NOMO-1 treated with DMSO at 0.1 percent for 48 hours (cell line): ENCODE data around the gene TMA7.
"Not testable (repeated sequence)": the region's sequence is repeated elsewhere in the genome, so short reads cannot be mapped to it uniquely, and the experiment has no call there.

Source experiments
- DNase-seq: peaks from one replicate; lab custom pipeline; 2025; ENCODE audit not compliant: unreplicated experiment; lab: John Stamatoyannopoulos, UW

The TMA7 gene

DNA sequence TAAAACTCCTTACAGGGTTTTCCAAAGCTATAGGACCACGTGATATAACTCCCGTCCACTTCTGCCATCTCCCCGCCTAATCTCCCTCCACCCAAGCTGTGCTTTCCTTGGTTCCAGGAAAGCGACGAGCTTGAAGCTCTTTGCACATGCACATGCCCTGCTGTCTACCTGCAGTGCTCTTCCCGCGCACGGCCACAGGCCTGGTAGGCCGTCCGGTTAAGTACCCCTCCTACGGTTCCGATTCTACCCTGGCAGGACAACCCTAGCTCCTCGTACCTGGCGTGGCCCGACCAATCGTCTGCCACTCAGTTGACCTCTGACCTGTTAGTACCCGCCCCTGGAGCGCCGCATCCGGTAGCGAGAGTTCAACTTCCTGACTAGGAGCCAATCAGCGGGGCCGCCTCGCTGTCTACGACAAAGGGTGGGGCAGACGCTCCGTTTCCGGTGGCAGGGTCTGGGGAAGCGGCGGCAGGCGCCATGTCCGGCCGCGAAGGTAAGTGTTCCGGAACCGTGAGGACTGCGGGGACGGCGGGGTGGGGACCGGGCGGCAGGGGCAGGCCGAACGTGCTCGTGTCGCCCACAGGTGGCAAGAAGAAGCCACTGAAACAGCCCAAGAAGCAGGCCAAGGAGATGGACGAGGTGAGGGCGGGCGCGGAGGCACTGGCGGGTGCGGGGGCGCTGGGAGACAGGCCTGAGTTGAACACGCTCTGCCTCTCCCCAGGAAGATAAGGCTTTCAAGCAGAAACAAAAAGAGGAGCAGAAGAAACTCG lies at the start of gene TMA7, which contains the start of gene CCDC51:
Gene TMA7 (plus strand): TSS at position 438 of the 770 bp plus-strand sequence. CDS start 40 bp downstream, at position 478.
Gene CCDC51 (minus strand): TSS at position 300 of the 770 bp plus-strand sequence. CDS start 4,991 bp downstream, outside the sequence.
- peak; percentile 99 for DNase-seq

DNA sequence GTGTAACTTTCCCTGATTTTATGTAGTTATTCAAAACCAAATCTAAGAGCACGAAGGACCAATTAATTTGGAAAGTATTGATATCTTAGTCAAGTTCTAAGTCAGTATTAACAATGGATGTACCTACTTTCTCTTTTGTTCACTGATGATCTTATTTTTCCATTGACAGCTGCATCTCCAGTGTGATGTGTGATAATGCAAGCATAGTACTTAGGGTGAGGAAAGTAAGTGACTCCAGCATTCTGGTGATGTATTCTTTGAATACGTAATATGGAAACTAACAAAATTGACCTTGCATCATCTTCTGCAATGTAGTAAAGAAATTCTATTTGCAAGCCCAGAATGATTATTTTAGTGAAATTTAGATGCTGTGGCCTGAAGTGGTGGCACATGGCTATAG lies 45.7 kb upstream of the TMA7 start:
- DNase-seq: no peak

DNA sequence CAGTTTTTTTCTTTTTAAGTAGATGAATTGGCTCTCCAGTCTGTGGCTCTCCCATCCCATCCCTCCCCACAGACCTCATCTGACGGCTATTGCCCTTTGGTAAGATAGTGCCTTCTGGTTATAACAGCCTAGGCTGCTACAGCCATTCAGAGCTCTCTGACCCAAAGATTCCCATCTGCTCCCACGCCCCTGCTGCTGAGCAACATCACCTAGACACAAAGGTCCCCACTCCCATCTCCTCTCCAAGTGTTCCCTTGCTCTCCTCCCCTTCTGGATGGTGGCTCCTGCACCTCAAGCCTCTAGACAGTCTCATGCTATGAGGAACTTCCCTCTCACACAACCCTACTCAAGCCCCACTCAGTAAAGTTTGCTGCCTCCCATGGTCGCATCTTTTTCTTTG lies 44.3 kb upstream of the TMA7 start:
- no peak for DNase-seq

DNA sequence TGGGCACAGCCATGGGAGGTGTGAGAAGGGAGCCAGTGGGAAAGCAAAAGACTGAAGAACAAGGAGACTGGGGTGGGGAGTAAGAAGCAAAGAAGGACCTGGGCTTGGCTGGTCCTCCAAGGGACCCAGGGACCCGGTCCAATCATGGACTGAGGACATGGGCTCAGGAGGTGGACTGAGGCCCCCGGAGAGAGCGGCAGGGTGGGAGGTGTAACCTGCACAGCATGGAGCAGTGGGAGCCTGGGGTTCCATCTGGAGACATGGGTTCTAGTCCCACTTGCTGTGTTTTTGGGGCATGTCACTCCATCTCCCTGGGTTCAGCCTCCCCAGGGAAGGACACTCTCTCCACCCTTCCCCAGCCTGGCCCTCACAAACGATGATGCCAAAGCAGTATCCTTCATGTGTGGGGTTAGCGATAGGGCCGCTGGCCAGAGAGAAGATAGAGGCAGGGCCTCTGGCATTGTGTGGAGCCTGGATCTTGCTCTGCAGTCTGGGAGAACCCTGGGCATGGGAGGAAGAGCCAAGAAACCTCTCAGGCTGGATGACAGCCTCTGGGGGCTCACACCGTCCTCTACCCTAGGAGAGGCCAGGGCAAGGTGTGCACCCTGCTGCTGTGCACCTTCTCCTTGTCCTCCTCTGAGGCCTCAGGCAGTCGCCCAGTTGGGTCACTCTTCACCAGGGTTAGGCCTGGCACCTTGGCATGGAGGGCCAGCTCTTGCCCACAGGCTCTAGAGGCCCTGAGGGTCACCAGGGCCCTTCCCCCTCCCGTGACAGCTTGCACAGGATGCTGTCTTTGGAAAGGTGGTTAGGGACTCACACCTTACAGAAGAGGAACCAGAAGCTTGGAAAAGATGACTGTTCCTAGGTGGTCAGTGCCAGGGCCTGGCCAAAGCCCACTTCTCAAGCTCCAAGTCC lies 42.0 kb upstream of the TMA7 start:
- no peak for DNase-seq

DNA sequence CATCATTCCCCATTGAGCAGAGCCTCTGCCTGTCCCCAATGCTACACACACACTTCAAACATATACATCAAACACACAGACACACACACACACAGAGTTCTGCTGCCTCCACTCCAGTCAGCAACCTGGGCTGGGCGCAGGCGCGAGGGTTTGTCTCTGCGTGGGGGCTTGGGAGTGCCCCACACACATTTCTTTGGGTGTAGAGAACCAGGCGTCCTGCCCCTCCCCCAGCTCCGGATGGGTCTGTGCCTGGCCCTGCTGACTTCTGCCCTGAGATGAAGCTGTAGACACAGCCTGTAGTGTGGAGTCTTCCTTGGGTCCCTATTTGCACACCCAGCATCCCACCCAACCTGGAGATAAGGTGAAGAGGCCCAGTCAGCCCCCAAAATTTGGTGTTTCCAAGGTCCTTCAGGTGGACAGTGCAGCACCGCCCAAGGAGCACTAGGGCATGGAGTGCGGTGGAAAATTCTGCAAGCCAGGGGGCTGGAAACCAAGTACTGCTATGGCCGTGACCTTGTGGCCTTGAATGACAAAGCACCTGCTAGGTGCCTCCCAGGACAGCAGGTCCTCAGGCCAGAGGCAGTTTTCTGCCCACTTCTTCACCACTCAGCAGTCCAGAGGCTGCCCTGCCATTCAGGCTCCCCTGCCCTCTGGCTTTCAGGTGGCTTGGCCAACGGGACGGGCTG lies 41.2 kb upstream of the TMA7 start:
- DNase-seq: no peak

DNA sequence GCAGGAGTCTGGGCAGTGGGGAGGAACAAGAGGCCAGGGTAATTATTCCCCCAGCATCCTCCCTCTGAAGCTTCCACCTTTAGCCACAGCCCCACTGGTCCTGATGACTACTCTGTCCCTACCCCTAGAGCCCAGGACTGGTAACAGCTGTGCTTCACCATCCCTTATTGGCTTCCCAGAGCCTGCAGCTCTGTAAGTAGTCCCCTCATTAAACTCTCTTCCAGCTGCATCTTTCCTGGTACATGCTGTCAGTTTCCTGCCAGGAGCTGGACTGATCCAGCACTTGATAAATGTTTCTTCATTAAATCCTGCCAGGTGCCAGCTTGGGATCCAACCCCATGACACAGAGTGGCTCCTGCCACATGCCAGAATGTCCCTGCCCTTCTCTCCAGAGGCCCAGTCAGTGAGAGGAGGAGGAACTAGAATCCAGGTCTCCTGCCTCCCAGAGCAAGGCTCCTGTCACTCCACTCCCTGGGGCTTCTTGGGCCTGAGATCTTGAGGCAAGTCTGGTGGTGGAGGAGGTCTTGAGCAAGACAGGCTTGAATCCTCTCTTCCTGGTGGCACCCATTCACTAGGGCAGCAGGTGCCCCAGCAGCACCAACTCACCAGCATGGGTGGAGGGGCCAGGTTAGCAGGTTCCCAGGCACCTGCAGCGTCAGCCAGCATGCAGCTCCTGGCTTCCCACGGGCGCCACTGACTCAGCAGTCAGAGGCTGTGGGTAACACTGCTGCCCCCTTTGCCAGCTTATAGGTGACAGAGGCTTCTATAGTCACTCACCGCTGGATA lies 40.5 kb upstream of the TMA7 start:
- no peak for DNase-seq

DNA sequence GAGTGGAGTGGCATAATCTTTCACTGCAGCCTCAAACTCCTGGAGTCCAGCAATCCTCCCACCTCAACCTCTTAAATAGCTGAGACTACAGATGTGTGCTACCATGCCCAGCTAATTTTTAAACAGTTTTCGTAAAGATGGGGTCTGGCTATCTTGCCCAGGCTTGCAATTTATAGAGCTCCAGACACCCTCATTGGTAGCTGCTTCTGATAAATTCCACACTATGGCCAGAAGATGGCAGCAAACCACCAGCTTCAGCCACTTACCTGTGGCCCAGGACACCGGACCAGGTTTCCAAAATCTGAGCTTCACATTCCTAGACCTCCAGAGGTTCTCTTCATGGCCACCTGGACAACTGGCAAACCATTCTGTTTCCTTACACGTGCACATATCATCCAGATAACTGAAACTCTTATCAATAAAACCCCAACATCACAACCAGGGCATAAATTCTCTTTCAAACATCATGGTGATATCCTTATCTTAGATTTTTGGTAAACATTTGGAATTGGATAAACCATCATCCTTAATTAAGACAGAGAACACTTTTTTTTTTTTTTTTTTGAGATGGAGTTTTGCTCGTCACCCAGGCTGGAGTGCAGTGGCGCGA lies 39.1 kb upstream of the TMA7 start:
- peak; percentile 43 for DNase-seq

DNA sequence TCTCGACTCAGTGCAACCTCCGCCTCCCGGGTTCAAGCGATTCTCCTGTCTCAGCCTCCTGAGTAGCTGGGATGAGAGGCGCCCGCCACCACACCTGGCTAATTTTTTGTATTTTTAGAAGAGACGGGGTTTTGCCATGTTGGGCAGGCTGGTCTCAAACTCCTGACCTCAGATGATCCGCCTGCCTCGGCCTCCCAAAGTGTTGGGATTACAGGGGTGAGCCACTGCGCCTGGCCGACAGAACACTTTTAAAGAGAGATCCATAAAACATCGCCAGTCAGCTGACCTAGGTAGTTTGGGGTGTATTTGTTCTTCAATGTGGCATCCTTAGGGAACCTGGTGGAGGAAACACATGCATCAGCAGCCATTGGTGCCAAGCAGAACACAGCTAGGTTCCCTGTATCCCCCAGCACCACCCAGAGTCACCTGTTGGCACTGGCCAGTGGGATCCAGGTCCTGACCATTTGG lies 38.6 kb upstream of the TMA7 start:
- DNase-seq: not testable (repeated sequence)

DNA sequence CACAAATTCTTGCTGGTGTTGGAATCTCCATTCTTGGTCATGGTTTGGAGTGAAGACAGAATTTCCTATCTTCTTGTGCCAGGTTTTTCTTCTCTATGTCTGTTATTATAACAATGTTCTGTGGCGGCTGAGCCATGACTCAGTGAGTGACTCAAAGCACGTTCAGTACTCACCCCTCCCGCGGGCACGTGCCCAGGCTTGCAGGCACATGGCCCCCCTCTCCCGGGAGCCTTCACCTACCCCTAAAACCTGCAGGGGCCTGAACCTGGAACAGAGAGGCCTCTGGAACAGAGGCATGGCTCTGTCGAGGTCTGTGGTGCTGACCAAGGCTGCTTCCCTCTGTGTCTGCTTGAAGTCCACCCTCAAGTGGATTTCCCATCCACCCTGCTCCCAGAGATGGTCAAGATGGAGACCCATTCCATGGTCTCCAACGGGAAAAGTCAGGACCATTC lies 37.8 kb upstream of the TMA7 start:
- no peak for DNase-seq

DNA sequence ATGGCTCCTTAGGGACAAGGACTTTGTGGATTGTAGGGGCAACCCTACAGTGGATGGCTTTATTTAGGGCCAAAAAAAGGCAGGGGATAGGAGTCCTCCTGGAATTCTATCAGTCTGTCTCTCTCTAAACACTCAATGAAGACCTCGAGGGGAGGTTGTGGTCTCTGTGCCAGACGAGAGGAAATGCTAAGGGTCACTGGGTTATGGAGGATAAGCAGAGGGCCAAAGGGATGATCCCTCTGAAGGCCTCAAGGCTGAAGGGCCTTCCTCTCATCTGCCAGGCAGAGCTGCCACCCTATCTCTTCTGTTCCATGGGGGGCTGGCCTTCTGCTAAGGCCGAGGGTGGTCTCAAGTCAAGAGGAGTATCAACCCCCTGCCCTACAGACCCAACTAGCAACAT lies 37.1 kb upstream of the TMA7 start:
- DNase-seq: no peak

DNA sequence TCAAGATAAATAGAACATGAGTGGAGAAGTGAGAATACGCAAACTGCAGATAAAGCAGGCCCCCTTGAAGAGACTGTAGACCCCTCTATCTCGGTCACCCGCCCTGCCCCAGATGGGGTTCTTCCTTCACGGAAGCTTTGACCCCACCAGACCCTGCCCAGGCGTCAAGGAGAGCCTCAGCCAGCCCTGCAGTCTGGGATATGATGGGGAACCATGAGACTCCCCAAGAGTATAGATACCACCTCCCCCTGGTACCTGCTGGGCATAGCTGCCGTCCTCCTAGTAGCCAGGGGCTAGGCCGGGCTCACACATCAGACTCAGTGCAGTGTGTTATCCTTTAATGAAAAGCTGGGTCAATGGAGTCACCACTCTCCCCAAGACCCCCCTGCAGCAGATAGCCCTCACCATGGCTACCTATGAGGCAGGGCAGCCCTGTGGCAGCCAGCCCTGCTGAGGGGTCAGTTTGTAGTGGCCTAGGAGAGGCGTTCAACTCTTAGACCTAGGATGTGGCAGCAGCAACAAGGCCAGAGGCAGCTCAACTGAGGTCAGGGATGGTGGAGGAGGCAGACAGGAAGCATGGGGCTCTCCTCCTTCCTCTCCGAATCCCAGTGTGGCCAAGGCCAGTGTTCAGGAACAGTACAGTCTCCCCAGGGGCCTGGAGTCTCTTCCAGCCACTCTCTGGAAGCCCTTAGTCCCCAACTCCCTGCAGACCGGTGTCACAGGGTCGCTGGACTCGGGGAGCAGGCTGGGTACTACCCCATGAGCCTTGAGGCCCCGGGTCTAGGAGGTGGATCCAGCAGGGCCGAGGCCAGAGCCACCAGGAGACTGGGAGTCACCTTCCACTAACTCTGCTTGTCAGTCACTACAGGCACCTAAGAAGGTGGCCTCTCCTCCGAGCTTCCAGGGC lies 36.3 kb upstream of the TMA7 start:
- DNase-seq: no peak

DNA sequence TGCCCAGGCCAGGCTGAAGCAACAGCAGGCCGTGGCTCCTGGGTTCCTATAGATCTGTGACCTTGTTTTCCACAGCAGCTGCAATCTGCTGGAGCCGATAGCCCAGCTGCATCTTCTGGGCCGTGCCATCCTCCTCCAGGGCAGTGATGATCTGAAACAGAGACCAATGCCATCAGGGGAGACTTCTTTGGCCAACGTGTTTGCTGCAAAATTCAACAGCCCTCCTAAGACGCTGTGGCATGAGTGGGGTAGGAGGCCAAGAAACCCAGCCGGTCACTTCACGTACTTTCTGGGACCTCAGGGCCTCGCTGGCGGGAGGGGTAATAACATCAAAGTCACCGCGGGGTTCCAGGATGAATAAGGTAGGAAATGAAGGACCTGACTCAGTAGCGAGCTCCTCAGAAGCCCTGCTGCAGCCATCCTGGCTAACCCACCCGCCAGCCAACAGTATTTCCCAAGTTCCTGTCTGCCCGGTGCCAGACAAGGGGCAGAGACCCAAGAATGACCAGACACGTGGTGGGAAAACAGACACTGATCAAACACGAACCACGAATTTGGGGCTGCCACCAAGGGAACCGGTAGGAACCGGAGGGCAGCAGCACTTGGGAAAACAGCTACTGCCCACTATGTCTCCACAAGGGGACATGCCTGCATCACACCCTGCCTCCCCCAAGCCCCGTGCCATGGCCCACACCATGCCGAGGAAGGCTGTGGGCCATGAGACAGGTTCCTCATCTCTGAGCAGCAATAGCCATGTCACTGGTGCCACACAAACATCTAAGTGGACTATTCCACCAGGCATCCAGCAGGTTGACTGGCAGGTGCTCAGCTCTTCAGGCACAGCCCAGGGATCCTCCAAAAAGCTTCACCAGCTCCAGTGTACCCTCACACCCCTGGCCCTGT lies 35.4 kb upstream of the TMA7 start:
- no peak for DNase-seq

DNA sequence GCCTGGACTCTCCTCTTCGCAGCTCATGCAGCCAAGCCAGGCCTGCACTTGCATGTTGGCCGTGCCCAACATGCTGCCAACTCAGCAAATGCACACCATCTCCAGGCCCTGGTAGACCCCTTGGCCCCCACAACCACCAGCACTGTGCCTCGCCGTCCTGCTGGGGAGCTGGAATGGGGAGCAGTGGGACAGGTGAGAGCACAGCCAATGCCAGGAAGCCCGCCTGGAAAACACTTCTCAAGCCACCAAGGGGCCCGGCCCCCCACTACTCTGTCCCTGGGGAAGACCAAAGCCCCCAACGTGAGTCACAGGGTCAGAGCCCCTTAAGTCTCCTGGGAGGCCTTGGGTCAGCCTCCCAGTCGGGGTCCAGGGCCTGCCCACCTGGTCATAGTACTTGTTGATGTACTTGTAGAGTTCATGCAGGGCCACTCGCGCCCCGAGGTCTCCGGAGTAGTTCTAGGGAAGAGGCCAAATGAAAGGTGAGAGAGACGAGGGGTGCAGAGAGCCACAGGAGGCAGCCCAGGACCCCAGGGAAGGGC lies 34.6 kb upstream of the TMA7 start:
- no peak for DNase-seq

DNA sequence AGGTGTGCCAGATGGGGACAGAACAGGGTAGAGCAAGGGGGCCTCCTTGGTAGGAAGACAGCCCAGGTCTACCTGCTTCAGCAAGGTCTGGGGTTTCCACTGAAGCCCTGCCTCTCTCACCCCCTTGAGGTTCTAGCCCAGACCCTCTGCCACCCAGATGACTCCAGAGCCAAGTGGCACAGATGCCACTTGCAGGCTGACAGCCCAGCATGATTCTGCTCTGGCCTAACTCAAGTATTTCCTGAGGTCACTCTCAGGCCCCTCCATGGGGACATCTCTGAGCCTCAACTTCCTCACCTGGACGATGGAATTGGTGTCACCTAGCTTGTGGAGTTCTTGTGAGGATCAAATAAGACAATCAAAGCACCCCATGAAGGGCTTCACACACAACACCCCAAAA lies 34.1 kb upstream of the TMA7 start:
- no peak for DNase-seq

DNA sequence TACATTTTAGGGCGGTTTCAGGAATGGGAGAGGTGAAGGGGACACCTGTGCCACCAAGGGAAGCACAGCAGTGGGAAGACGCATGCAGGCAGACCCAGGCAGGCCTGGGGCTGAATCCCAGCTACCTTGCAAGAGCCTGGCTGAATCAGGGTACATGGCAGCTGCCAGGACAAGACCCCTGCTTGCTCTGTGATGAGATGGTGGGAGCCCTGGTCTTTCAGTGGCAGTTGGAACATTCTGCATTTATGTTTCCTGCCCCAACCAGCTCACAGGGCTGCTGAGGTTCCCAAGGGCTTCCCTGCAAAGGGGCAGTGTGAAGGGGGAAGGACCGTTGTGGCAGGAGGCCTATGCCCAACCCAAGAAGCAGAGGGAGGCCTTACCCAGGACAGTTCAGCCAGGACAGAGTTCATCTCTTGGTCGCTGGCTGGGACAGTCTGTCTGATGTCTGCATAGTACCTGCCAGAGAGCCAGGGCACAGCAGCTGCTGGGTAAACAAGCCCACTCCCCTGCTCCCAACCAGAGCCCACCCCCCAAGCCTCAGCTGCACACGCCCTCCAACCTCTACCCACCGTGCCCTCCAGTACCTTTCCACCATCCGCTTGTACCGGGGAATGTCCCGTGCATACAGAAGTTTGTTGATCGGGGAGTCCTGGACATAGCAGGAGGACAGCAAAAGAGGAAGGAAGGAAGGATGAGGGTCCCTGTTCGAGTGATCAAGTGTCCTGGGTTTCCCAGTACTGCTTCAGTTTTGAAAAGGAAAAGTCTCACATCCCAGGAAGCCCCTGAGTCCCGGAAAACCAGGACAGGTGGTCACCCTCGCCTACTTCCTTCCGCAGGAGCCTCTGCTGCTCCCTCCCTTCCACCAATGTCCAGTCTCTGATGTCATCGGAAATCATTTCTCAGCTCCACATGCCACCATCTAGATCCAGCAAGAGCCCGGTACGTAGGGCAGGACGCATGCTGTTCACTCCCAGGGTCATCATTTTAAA lies 33.3 kb upstream of the TMA7 start:
- DNase-seq: no peak

DNA sequence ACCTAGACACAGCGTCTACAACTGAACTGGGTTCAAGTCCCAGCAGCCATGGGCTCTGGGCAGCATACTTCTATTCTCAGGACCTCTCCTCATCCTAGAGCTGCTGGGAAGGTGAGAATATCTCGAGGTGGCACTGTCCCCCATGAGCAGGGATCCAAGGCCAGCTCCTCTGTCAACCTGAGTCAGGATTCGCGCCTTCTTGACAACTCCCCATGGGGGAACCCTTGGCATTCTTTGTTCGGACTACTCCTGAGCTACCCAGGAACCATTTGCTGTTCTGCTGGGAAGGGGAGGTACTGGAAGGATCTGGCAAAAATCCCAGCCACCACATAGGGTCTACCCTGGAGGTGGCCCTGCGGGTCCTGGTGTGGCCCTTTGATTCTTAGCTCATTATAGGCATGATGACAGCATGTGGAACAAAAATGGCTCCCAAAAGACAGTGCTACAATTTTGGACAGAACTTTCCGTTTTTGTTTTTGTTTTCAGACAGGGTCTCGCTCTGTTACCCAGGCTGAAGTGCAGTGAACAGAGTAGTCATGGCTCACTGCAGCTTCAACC lies 32.4 kb upstream of the TMA7 start:
- no peak for DNase-seq
